Effector CD4-positive, alpha-beta T cell (primary cell): ENCODE results near the gene ELOA.
"Not testable (repeated sequence)": the region's sequence is repeated elsewhere in the genome, so short reads cannot be mapped to it uniquely, and the experiment has no call there.

ENCODE experiments used
- DNase-seq: peaks from one replicate; pipeline ENCODE4 v3.0.0-alpha.2; 2020

ELOA gene

GRCh38 chr1:23802809-23803342 lies 59.6 kb downstream of the ELOA start:
- DNase-seq, result not testable (repeated sequence)

- DNase-seq, result no peak
Measured at GRCh38 chr1:23803674-23804073, 60.4 kb downstream of the ELOA start.

- DNase-seq, result no peak
Measured at GRCh38 chr1:23804183-23804835, 61.0 kb downstream of the ELOA start.

- no peak for DNase-seq
Measured at GRCh38 chr1:23805025-23805424, 61.8 kb downstream of the ELOA start.

DNA sequence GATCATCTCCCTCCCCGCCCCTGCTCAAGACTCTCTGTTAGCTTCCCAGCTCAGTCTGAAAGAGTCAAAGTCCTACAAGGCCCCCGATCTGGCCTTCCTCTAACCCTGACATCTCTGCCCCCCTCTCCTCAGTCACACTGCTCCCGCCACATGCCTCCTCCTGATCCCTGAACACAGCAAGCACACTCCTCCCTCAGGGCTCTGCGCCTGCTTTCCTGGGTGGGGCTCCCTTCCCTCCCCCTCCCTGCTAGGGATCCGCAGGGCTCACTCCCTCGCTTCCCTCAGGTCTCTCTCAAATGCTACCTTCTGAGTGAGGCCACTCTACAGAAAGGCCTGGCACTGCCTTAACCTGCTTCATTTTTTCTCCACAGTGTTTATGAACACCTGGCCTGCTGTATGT lies 63.0 kb downstream of the ELOA start:
- no peak for DNase-seq

- DNase-seq, result no peak
Measured at GRCh38 chr1:23807453-23807852, 64.2 kb downstream of the ELOA start.

GRCh38 chr1:23809751-23810171 lies 66.5 kb downstream of the ELOA start:
- peak; percentile 74 for DNase-seq

DNA sequence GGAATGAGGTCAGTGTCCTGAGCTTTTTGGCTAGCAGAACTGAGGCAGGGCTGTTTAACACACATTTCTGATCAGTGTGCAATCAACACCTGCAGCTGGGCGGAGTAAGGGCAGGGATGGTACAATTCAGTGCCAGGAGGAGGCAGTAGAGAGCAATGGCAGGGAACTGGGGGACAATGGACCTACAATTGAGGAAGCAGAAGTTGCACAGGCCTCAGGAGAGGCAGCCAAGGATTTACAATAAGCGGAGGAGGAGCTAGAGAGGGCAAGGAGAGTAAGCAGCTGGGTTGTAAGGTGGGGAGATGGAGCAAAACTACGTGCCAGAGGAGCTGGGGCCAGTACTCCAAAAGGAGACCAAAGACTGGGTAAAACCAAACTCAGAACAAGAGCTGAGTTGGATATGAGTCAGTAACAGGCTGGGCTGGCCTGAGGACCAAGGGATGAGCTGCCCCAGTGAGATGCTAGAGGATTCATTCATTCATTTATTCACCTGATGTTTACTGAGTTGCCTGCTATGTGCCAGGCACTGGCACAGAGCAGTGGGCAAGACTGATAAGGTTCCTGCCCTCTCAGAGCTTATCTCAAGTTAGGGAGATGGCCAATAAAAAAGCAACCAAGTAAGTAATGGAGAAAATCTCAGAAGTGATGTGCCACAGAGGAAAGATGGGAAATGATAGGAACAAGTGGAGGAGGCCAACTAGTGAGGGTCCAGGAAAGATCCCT lies 67.7 kb downstream of the ELOA start:
- peak; percentile 38 for DNase-seq
